Right atrium auricular region (tissue), 2 donors: Measurements from ENCODE around the gene SLC6A11. TPM values are rescaled to one million over a fixed set of nuclear protein-coding genes. Genes with fewer than 3 reads are reported as not detected.

Experiments
- DNase-seq: peaks from one replicate; pipeline ENCODE4 v3.0.0-alpha.2; 2019; ENCODE audit warnings: low spot score
- H3K27ac ChIP-seq, 2 donors: fragments of 200-600 bp; sonication (generic); 1 replicate in 1 of 2; 2 replicates in 1 of 2; pipeline ENCODE4 v1.5.1; 2016 to 2019
- H3K27me3 ChIP-seq, 2 donors: fragments of 200-600 bp; sonication (generic); one replicate each; pipeline versions ENCODE4 v1.5.1 to v1.6.0; 2017 to 2019
- H3K36me3 ChIP-seq: fragments of 200-600 bp; sonication (generic); one replicate; pipeline ENCODE4 v1.5.1; 2016
- H3K4me1 ChIP-seq, 2 donors: fragments of 200-600 bp; sonication (generic); one replicate each; pipeline versions ENCODE4 v1.5.1 to v1.6.0; 2017 to 2019
- H3K4me3 ChIP-seq, 2 donors: fragments of 200-600 bp; sonication (generic); 1 replicate in 1 of 2; 2 replicates in 1 of 2; pipeline ENCODE4 v1.5.1; 2017 to 2019; ENCODE audit warnings: mild to moderate bottlenecking in 1 of 2, moderate library complexity in 1 of 2
- H3K9me3 ChIP-seq, 2 donors: fragments of 200-600 bp; sonication (generic); one replicate each; pipeline ENCODE4 v1.5.1; 2019
- CTCF ChIP-seq, 2 donors: fragments of 200-600 bp; sonication (generic); IDR thresholded peaks; one replicate each; pipeline ENCODE4 v1.5.1; 2019; ENCODE audit warnings: antibody characterized with exemption in 2 of 2
- total RNA-seq, 2 donors: library from RNA; depleted of rRNA; stranded (reverse); fragments of >200 nt; gene quantifications; one replicate each; pipeline ENCODE4 v1.1.0, GENCODE V29; 2016

The SLC6A11 gene
- total RNA-seq, 2 donors from 2014 or later: not detected

- H3K27ac ChIP-seq: no peak overlapping the region
- H3K9me3 ChIP-seq: peaks cover 0 to 16% of the 10 kb centered on the region in 2 donors
- H3K4me3 ChIP-seq: no peak overlapping the region
- no peak for DNase-seq
- no peaks in the 10 kb centered on the region for H3K4me1 ChIP-seq
- no peaks in the 10 kb centered on the region for H3K36me3 ChIP-seq
- H3K27me3 ChIP-seq: no peaks in the 10 kb centered on the region
- no peak for TF ChIP-seq CTCF (IDR thresholded peaks at IDR 0.05)
These were observed 103.6 kb downstream of the SLC6A11 start for GRCh38 chr3:10919636-10920035.

- H3K36me3 ChIP-seq: no peaks in the 10 kb centered on the region
- H3K9me3 ChIP-seq: peaks cover 0 to 20% of the 10 kb centered on the region in 2 donors
- no peak overlapping the region for H3K27ac ChIP-seq
- no peak overlapping the region for H3K4me3 ChIP-seq
- no peaks in the 10 kb centered on the region for H3K27me3 ChIP-seq
- no peak for DNase-seq
- H3K4me1 ChIP-seq: no peaks in the 10 kb centered on the region
- TF ChIP-seq CTCF (IDR thresholded peaks at IDR 0.05): no peak
These were observed 109.6 kb downstream of the SLC6A11 start for GRCh38 chr3:10925436-10926255.

GRCh38 chr3:10926256-10926810 is 110.3 kb downstream of the SLC6A11 start:
- Histone ChIP-seq H3K36me3 (no peaks in the 10 kb centered on the region), H3K27ac (no peak overlapping the region), H3K9me3 (peaks cover 0 to 18% of the 10 kb centered on the region in 2 donors), H3K4me3 (no peak overlapping the region), H3K27me3 (no peaks in the 10 kb centered on the region), H3K4me1 (no peaks in the 10 kb centered on the region)
- TF ChIP-seq CTCF (IDR thresholded peaks at IDR 0.05): no peak
- DNase-seq: no peak

- H3K4me1 ChIP-seq: no peaks in the 10 kb centered on the region
- no peak overlapping the region for H3K27ac ChIP-seq
- no peak for DNase-seq
- H3K4me3 ChIP-seq: no peak overlapping the region
- H3K9me3 ChIP-seq: peaks cover 0 to 11% of the 10 kb centered on the region in 2 donors
- TF ChIP-seq CTCF (IDR thresholded peaks at IDR 0.05): no peak
- no peaks in the 10 kb centered on the region for H3K27me3 ChIP-seq
- H3K36me3 ChIP-seq: no peaks in the 10 kb centered on the region
These were observed 110.9 kb downstream of the SLC6A11 start for GRCh38 chr3:10926811-10927521.

GRCh38 chr3:10927551-10927950 is 111.5 kb downstream of the SLC6A11 start:
- H3K4me1 ChIP-seq: no peaks in the 10 kb centered on the region
- no peaks in the 10 kb centered on the region for H3K27me3 ChIP-seq
- H3K9me3 ChIP-seq: peaks cover 0 to 6% of the 10 kb centered on the region in 2 donors
- no peak overlapping the region for H3K27ac ChIP-seq
- no peaks in the 10 kb centered on the region for H3K36me3 ChIP-seq
- DNase-seq: no peak
- TF ChIP-seq CTCF (IDR thresholded peaks at IDR 0.05): no peak
- no peak overlapping the region for H3K4me3 ChIP-seq
